GM12878 (cell line): ENCODE data around the gene HNRNPF.

Experiments used
- CTCF ChIP-seq, 3 experiments: IDR thresholded peaks in 2 of 3; conservative IDR thresholded peaks in 1 of 3; 2 replicates each; pipeline ENCODE4 v1.5.1; 2011; ENCODE audit warnings: low read depth in 3 of 3, low read length in 3 of 3, mild to moderate bottlenecking in 3 of 3, control low read depth in 2 of 3, moderate library complexity in 2 of 3, inconsistent platforms in 1 of 3, mixed read lengths in 1 of 3; ENCODE audit not compliant: control insufficient read depth in 2 of 3, insufficient read depth in 1 of 3; ENCODE audit errors: extremely low read depth in 1 of 3
- EP300 ChIP-seq, 2 experiments: fragments of 150-350 bp in 1 of 2; IDR thresholded peaks; 2 replicates each; pipeline ENCODE4 v1.6.1; 2011 to 2012; ENCODE audit warnings: low read depth in 2 of 2, low read length in 2 of 2, borderline replicate concordance in 1 of 2, improper control_type of control experiment in 1 of 2, inconsistent platforms in 1 of 2; ENCODE audit not compliant: control insufficient read depth in 1 of 2
- ETV6 ChIP-seq, 2 experiments: fragments of 450-650 bp in 1 of 2; IDR thresholded peaks in 1 of 2; conservative IDR thresholded peaks in 1 of 2; 2 replicates each; pipeline ENCODE4 v1.6.1; 2014; ENCODE audit warnings: antibody characterized with exemption in 1 of 2, borderline replicate concordance in 1 of 2, low read depth in 1 of 2, mild to moderate bottlenecking in 1 of 2, moderate library complexity in 1 of 2
- FOS ChIP-seq: IDR thresholded peaks from 3 replicates; pipeline ENCODE4 v1.6.1; 2011; ENCODE audit warnings: borderline replicate concordance; ENCODE audit not compliant: insufficient read length; ENCODE audit errors: extremely low read depth
- MTA2 ChIP-seq: fragments of 450-650 bp; IDR thresholded peaks from 2 replicates; pipeline ENCODE4 v1.6.1; 2016; ENCODE audit warnings: low read depth, mild to moderate bottlenecking, moderate library complexity
- POLR2A ChIP-seq: IDR thresholded peaks from 2 replicates; pipeline ENCODE4 v1.6.1; 2011; ENCODE audit warnings: low read depth, mild to moderate bottlenecking, low read length
- RAD21 ChIP-seq: IDR thresholded peaks from 2 replicates; pipeline ENCODE4 v1.6.1; 2011; ENCODE audit warnings: mild to moderate bottlenecking, low read depth, low read length, moderate library complexity; ENCODE audit not compliant: insufficient read depth
- RELB ChIP-seq: fragments of 450-650 bp; IDR thresholded peaks from 2 replicates; pipeline ENCODE4 v1.6.1; 2017; ENCODE audit warnings: low read depth, mild to moderate bottlenecking, moderate library complexity
- REST ChIP-seq: IDR thresholded peaks from 2 replicates; pipeline ENCODE4 v1.6.1; 2012; ENCODE audit warnings: mild to moderate bottlenecking, low read depth, low read length
- SIN3A ChIP-seq: IDR thresholded peaks from 2 replicates; pipeline ENCODE4 v1.6.1; 2012; ENCODE audit warnings: low read depth, low read length, improper control_type of control experiment
- TAF1 ChIP-seq: IDR thresholded peaks from 2 replicates; pipeline ENCODE4 v1.6.1; 2011; ENCODE audit warnings: mild to moderate bottlenecking, low read depth, low read length, borderline replicate concordance
- TCF12 ChIP-seq: IDR thresholded peaks from 2 replicates; pipeline ENCODE4 v1.6.1; 2011; ENCODE audit warnings: low read depth, mild to moderate bottlenecking, low read length

GRCh38 chr10:43371418-43371817 is 37.6 kb downstream of the HNRNPF start, which contains the start of gene FXYD4:
- TF ChIP-seq CTCF (IDR thresholded peaks at IDR 0.05 in 2 of 3, conservative IDR thresholded peaks at IDR 0.05 in 1 of 3; ENCODE audit: control insufficient read depth in 2 of 3, extremely low read depth in 1 of 3, insufficient read depth in 1 of 3, low read depth in 3 of 3, low read length in 3 of 3) (no peak), TAF1 (no peak), FOS (no peak), SIN3A (no peak), ETV6 (conservative IDR thresholded peaks at IDR 0.05 in 1 of 2, IDR thresholded peaks at IDR 0.05 in 1 of 2; ENCODE audit: borderline replicate concordance in 1 of 2, low read depth in 1 of 2) (no peak), MTA2 (no peak), POLR2A (no peak), RELB (no peak), RAD21 (no peak), REST (no peak), TCF12 (no peak), EP300 (IDR thresholded peaks at IDR 0.05; ENCODE audit: borderline replicate concordance in 1 of 2, control insufficient read depth in 1 of 2, low read depth in 2 of 2, low read length in 2 of 2) (no peak)
